Fibroblast of pulmonary artery (primary cell): ENCODE data around the gene HRH3.

ENCODE experiments used
- DNase-seq: peaks from one replicate; pipeline ENCODE4 v3.0.0-alpha.2; 2010; ENCODE audit warnings: low read depth
- H3K4me3 ChIP-seq: replicated peaks from 2 replicates; pipeline ENCODE4 v1.5.1; 2011; ENCODE audit warnings: low read depth, mild to moderate bottlenecking, control low read depth, low read length, moderate library complexity
- CTCF ChIP-seq: IDR thresholded peaks from 2 replicates; pipeline ENCODE4 v1.5.1; 2011; ENCODE audit warnings: mild to moderate bottlenecking, control low read depth, low read length, inconsistent platforms; ENCODE audit errors: missing control alignments

Gene HRH3

GRCh38 chr20:62193079-62194025, 26.7 kb downstream of the HRH3 start:
- TF ChIP-seq CTCF = no peak
- no peak for DNase-seq
- H3K4me3 ChIP-seq = no peak overlapping the region

- no peak overlapping the region for H3K4me3 ChIP-seq
- TF ChIP-seq CTCF = no peak
- DNase-seq = no peak
These were observed 27.4 kb downstream of the HRH3 start for GRCh38 chr20:62192635-62193034.

GRCh38 chr20:62191781-62192559, 28.1 kb downstream of the HRH3 start:
- no peak for TF ChIP-seq CTCF
- H3K4me3 ChIP-seq = no peak overlapping the region

GRCh38 chr20:62190639-62191411, 29.3 kb downstream of the HRH3 start:
- H3K4me3 ChIP-seq = no peak overlapping the region
- DNase-seq = no peak
- no peak for TF ChIP-seq CTCF

More at GRCh38 chr20:62191781-62192559, 28.1 kb downstream of the HRH3 start:
- DNase-seq = no peak

- H3K4me3 ChIP-seq = no peak overlapping the region
- no peak for TF ChIP-seq CTCF
- DNase-seq = peak; percentile 65
These were observed 32.9 kb downstream of the HRH3 start for GRCh38 chr20:62186887-62187866.

GRCh38 chr20:62186096-62186426, 34.0 kb downstream of the HRH3 start:
- no peak for TF ChIP-seq CTCF
- no peak for DNase-seq
- H3K4me3 ChIP-seq = no peak overlapping the region
